Adrenal gland (tissue), 12 donors: ENCODE results near the gene DHRS3. TPM values are rescaled to one million over a fixed set of nuclear protein-coding genes. Genes with fewer than 3 reads are reported as not detected.

Experiments
- DNase-seq, 7 donors: peaks; one replicate each; pipeline ENCODE4 v3.0.0-alpha.2; 2019 to 2020
- H3K27ac ChIP-seq, 5 donors: fragments of 200-600 bp; sonication (generic) in 4 of 5; 1 replicate in 3 of 5; 2 replicates in 2 of 5; pipeline versions ENCODE4 v1.5.1 to v1.8.0; 2016 to 2020; ENCODE audit warnings: mild to moderate bottlenecking in 1 of 5
- H3K27me3 ChIP-seq: fragments of 200-600 bp; 2 replicates; pipeline ENCODE4 v1.8.0; 2021
- H3K36me3 ChIP-seq, 2 donors: fragments of 200-600 bp; replicated peaks in 1 of 2; 1 replicate in 1 of 2; 2 replicates in 1 of 2; pipeline versions ENCODE4 v1.5.1 to v1.8.0; 2018 to 2022
- H3K4me1 ChIP-seq, 2 donors: fragments of 200-600 bp; replicated peaks in 1 of 2; 1 replicate in 1 of 2; 2 replicates in 1 of 2; pipeline versions ENCODE4 v1.5.1 to v1.8.0; 2018 to 2021
- H3K4me3 ChIP-seq, 4 donors: fragments of 200-600 bp; sonication (generic) in 3 of 4; one replicate each; pipeline ENCODE4 v1.5.1; 2016 to 2018
- H3K9me3 ChIP-seq, 3 donors: fragments of 200-600 bp; sonication (generic) in 1 of 3; replicated peaks in 1 of 3; 1 replicate in 2 of 3; 2 replicates in 1 of 3; pipeline versions ENCODE4 v1.5.1 to v1.8.0; 2016 to 2021
- CTCF ChIP-seq, 6 experiments: fragments of 450-650 bp in 4 of 6; fragments of 200-600 bp in 2 of 6; sonication (generic) in 1 of 6; IDR thresholded peaks; 1 replicate in 5 of 6; 2 replicates in 1 of 6; pipeline versions ENCODE4 v1.5.1 to v1.8.0; 2016 to 2021; ENCODE audit warnings: antibody characterized with exemption in 6 of 6, mild to moderate bottlenecking in 2 of 6, moderate library complexity in 1 of 6
- POLR2A ChIP-seq, 2 donors: fragments of 450-650 bp; IDR thresholded peaks; one replicate each; pipeline ENCODE4 v1.6.1; 2017; ENCODE audit warnings: antibody characterized with exemption in 2 of 2, mild to moderate bottlenecking in 2 of 2, moderate library complexity in 1 of 2
- WGBS, 4 donors: extraction: QIAGEN DNeasy Blood & Tissue Kit in 2 of 4; methylation state at CpG; one replicate each; pipeline versions ENCODE4 v1.1.5 to v1.1.7; 2013 to 2017; 5-methylcytosine and 5-hydroxymethylcytosine counted together
- intact Hi-C, 2 donors: fragments of 100-400 bp; cut with DNase I; formaldehyde crosslinking; loops; one replicate each; pipeline versions ENCODE4 v1.14.1 to v1.15.0; 2022 to 2023
- polyA plus RNA-seq, 3 donors: library from polyadenylated mRNA; stranded (reverse); fragments of 200-250 nt in 2 of 3; fragments of 350-450 nt in 1 of 3; fragmentation: Illumina TruSeq in 1 of 3; extraction: RNeasy Lipid Tissue Mini Kit (QIAGEN cat#74804) in 1 of 3; gene quantifications; one replicate each; pipeline ENCODE4 v1.2.3, GENCODE V29; 2013 to 2014
- total RNA-seq, 9 donors: library from RNA; depleted of rRNA in 4 of 9; stranded (reverse); fragments of >200 nt in 4 of 9; fragments of 120-200 nt in 1 of 9; fragmentation: NEBNext Ultra II Directional in 1 of 9; extraction: Animal tissue kit (Norgen Biotek cat#: 25700) in 1 of 9; gene quantifications; one replicate each; pipeline versions ENCODE4 v1.1.0 to v1.2.4, GENCODE V29; 2013 to 2023
- donor health status: healthy with polysubstance abuse.
- donor health status: Bipolar disorder and iron deficiency.
- donor health status: DM: yes; HTN: yes; CAD: no.
- donor health status: DM: no; HTN: no; CAD: no.
- donor health status: DM: no; HTN: no; CAD: no.
- donor health status: DM: yes; HTN: yes; CAD: no.

Gene DHRS3
- total and polyA plus RNA-seq, 12 donors, result 7.7 to 72.4 (median 41.3) TPM

GRCh38 chr1:12618965-12619791, 1.2 kb upstream of the DHRS3 start:
- Histone ChIP-seq H3K36me3 (no peaks in the 10 kb centered on the region), H3K4me1 (peaks cover 17 to 52% of the 10 kb centered on the region in 2 donors), H3K4me3 (peak overlapping the region in 3 of 4 donors; percentile 2 to 67 (median 44)), H3K9me3 (no peaks in the 10 kb centered on the region), H3K27me3 (no peaks in the 10 kb centered on the region), H3K27ac (peak overlapping the region; percentile 67 to 92 (median 74))
- intact Hi-C loops, result loop anchor here (10.0 kb wide), 2 partner anchors 74 to 304 kb away; no protein-coding TSS in a partner anchor
- TF ChIP-seq CTCF (IDR thresholded peaks at IDR 0.05), result peak in 1 of 6 experiments; percentile 10
- TF ChIP-seq POLR2A (IDR thresholded peaks at IDR 0.05), result peak in 1 of 2 donors; percentile 42
- peak; percentile 66 to 82 (median 71) for DNase-seq
- 8 to 16% (median 12%) methylated on average over 18 to 30 of the region's 30 CpGs for WGBS, 4 donors

- Histone ChIP-seq H3K27ac (peak overlapping the region; percentile 67 to 92 (median 74)), H3K9me3 (no peaks in the 10 kb centered on the region), H3K4me3 (peak overlapping the region in 3 of 4 donors; percentile 22 to 67 (median 44)), H3K4me1 (peaks cover 17 to 58% of the 10 kb centered on the region in 2 donors), H3K36me3 (no peaks in the 10 kb centered on the region), H3K27me3 (no peaks in the 10 kb centered on the region)
- no peak for TF ChIP-seq CTCF (IDR thresholded peaks at IDR 0.05)
- intact Hi-C loops, result loop anchor here (10.0 kb wide), 2 partner anchors 74 to 304 kb away; no protein-coding TSS in a partner anchor
- WGBS, 4 donors, result 5 to 14% (median 11%) methylated on average over 5 to 6 of the region's 6 CpGs
- no peak for DNase-seq
Measured at GRCh38 chr1:12618661-12618964, 603 bp upstream of the DHRS3 start.

GRCh38 chr1:12617511-12617900, 504 bp downstream of the DHRS3 start:
- H3K27me3 ChIP-seq, result no peaks in the 10 kb centered on the region
- WGBS, 4 donors, result 0% methylated on average over 11 to 13 of the region's 13 CpGs

More at GRCh38 chr1:12617511-12617900, 504 bp downstream of the DHRS3 start:
- no peak for DNase-seq
- Histone ChIP-seq H3K9me3 (no peaks in the 10 kb centered on the region), H3K4me3 (peak overlapping the region in 3 of 4 donors; percentile 22 to 67 (median 67)), H3K36me3 (no peaks in the 10 kb centered on the region), H3K27ac (peak overlapping the region in 4 of 5 donors; percentile 76 to 94 (median 85)), H3K4me1 (peaks cover 17 to 58% of the 10 kb centered on the region in 2 donors)
- intact Hi-C loops, result loop anchor here (10.0 kb wide), 2 partner anchors 73 to 303 kb away; no protein-coding TSS in a partner anchor
- TF ChIP-seq CTCF (IDR thresholded peaks at IDR 0.05), result no peak
- TF ChIP-seq POLR2A (IDR thresholded peaks at IDR 0.05), result no peak
